HEK293 (cell line): Measurements from ENCODE around the gene PPIL6.

Experiments
- CTCF ChIA-PET: fragments of 350-600 bp; formaldehyde crosslinking; extraction: SDS; loops from one replicate; lab custom pipeline; 2021; ENCODE audit warnings: antibody characterized with exemption; lab: Yijun Ruan, JAX
- POLR2A ChIA-PET: fragments of 300-600 bp; formaldehyde crosslinking; extraction: SDS; loops from one replicate; lab custom pipeline; 2020; ENCODE audit warnings: antibody characterized with exemption, inconsistent platforms; lab: Yijun Ruan, JAX
- H3K27ac ChIP-seq: fragments of 200-500 bp; sonication (Bioruptor generic); 2 replicates; pipeline ENCODE4 v1.5.1; 2014; ENCODE audit warnings: low read depth, low read length, control low read depth, inconsistent platforms; ENCODE audit errors: extremely low read depth
- H3K36me3 ChIP-seq, 2 experiments: fragments of 200-500 bp in 1 of 2; sonication (Bioruptor generic) in 1 of 2; 1 replicate in 1 of 2; 2 replicates in 1 of 2; pipeline ENCODE4 v1.5.1; 2014 to 2017; ENCODE audit warnings: inconsistent platforms in 2 of 2, low read length in 2 of 2; ENCODE audit not compliant: control insufficient read depth in 2 of 2, insufficient read depth in 1 of 2
- H3K4me1 ChIP-seq: fragments of 200-500 bp; sonication (Bioruptor generic); 2 replicates; pipeline ENCODE4 v1.5.1; 2014; ENCODE audit warnings: mild to moderate bottlenecking, low read length, inconsistent platforms; ENCODE audit not compliant: control insufficient read depth, insufficient read depth
- H3K4me3 ChIP-seq: 2 replicates; pipeline ENCODE4 v1.5.1; 2011; ENCODE audit warnings: low read depth, mild to moderate bottlenecking, control low read depth, low read length, moderate library complexity
- H3K9me3 ChIP-seq: fragments of 200-500 bp; sonication (Bioruptor generic); 2 replicates; pipeline ENCODE4 v1.5.1; 2014; ENCODE audit warnings: low read depth, low read length, inconsistent platforms; ENCODE audit not compliant: control insufficient read depth, insufficient read depth
- GLI4 ChIP-seq: fragments of 450-650 bp; formaldehyde crosslinking; IDR thresholded peaks from 2 replicates; pipeline ENCODE4 v1.5.1; 2016; ENCODE audit warnings: missing biosample characterization, missing genetic modification characterization
- KLF9 ChIP-seq: fragments of 450-650 bp; formaldehyde crosslinking; IDR thresholded peaks from 2 replicates; pipeline ENCODE4 v1.5.1; 2016; ENCODE audit warnings: missing biosample characterization, missing genetic modification characterization, low read depth
- PRDM10 ChIP-seq: fragments of 450-650 bp; formaldehyde crosslinking; IDR thresholded peaks from 2 replicates; pipeline ENCODE4 v1.5.1; 2016; ENCODE audit warnings: missing biosample characterization, missing genetic modification characterization
- REPIN1 ChIP-seq: fragments of 450-650 bp; formaldehyde crosslinking; IDR thresholded peaks from 2 replicates; pipeline ENCODE4 v1.5.1; 2017; ENCODE audit warnings: missing biosample characterization, missing genetic modification characterization, low read depth
- SCRT2 ChIP-seq: fragments of 450-650 bp; formaldehyde crosslinking; IDR thresholded peaks from 2 replicates; pipeline ENCODE4 v1.5.1; 2016; ENCODE audit warnings: missing biosample characterization, missing genetic modification characterization
- ZBTB1 ChIP-seq: fragments of 450-650 bp; formaldehyde crosslinking; IDR thresholded peaks from 2 replicates; pipeline ENCODE4 v1.5.1; 2016; ENCODE audit warnings: missing biosample characterization, missing genetic modification characterization
- ZBTB26 ChIP-seq: fragments of 450-650 bp; formaldehyde crosslinking; optimal IDR thresholded peaks from 2 replicates; pipeline ENCODE3; 2016; ENCODE audit warnings: missing biosample characterization, mild to moderate bottlenecking, missing genetic modification characterization
- ZBTB8A ChIP-seq: fragments of 450-650 bp; formaldehyde crosslinking; IDR thresholded peaks from 2 replicates; pipeline ENCODE4 v1.5.1; 2016; ENCODE audit warnings: missing biosample characterization, missing genetic modification characterization
- ZNF133 ChIP-seq: fragments of 450-650 bp; formaldehyde crosslinking; IDR thresholded peaks from 2 replicates; pipeline ENCODE4 v1.5.1; 2016; ENCODE audit warnings: missing biosample characterization, missing genetic modification characterization
- ZNF138 ChIP-seq: fragments of 450-650 bp; formaldehyde crosslinking; IDR thresholded peaks from 2 replicates; pipeline ENCODE4 v1.5.1; 2016; ENCODE audit warnings: missing biosample characterization, missing genetic modification characterization, borderline replicate concordance
- ZNF18 ChIP-seq: fragments of 450-650 bp; formaldehyde crosslinking; IDR thresholded peaks from 2 replicates; pipeline ENCODE4 v1.5.1; 2016; ENCODE audit warnings: missing biosample characterization, missing genetic modification characterization
- ZNF184 ChIP-seq: fragments of 450-650 bp; IDR thresholded peaks from 2 replicates; pipeline ENCODE4 v1.5.1; 2018; ENCODE audit warnings: missing biosample characterization, mild to moderate bottlenecking, missing genetic modification characterization
- ZNF23 ChIP-seq: fragments of 450-650 bp; formaldehyde crosslinking; IDR thresholded peaks from 2 replicates; pipeline ENCODE4 v1.5.1; 2016; ENCODE audit warnings: missing biosample characterization, missing genetic modification characterization, borderline replicate concordance
- ZNF280D ChIP-seq: fragments of 450-650 bp; formaldehyde crosslinking; IDR thresholded peaks from 2 replicates; pipeline ENCODE4 v1.5.1; 2016; ENCODE audit warnings: missing biosample characterization, missing genetic modification characterization
- ZNF302 ChIP-seq: fragments of 450-650 bp; formaldehyde crosslinking; IDR thresholded peaks from 2 replicates; pipeline ENCODE4 v1.5.1; 2016; ENCODE audit warnings: missing biosample characterization, missing genetic modification characterization, low read depth
- ZNF37A ChIP-seq: fragments of 450-650 bp; IDR thresholded peaks from 2 replicates; pipeline ENCODE4 v1.5.1; 2018; ENCODE audit warnings: missing biosample characterization, missing genetic modification characterization
- ZNF513 ChIP-seq: fragments of 450-650 bp; IDR thresholded peaks from 2 replicates; pipeline ENCODE4 v1.5.1; 2018; ENCODE audit warnings: missing biosample characterization, missing genetic modification characterization
- ZNF549 ChIP-seq: fragments of 450-650 bp; IDR thresholded peaks from 2 replicates; pipeline ENCODE4 v1.5.1; 2018; ENCODE audit warnings: missing biosample characterization, missing genetic modification characterization, mild to moderate bottlenecking, inconsistent platforms, moderate library complexity
- ZNF626 ChIP-seq: fragments of 450-650 bp; sonication (Bioruptor Pico); formaldehyde crosslinking; IDR thresholded peaks from 2 replicates; pipeline ENCODE4 v1.5.1; 2018; ENCODE audit warnings: missing biosample characterization, missing genetic modification characterization, inconsistent platforms
- ZNF629 ChIP-seq: fragments of 450-650 bp; formaldehyde crosslinking; IDR thresholded peaks from 2 replicates; pipeline ENCODE4 v1.5.1; 2017; ENCODE audit warnings: missing biosample characterization, missing genetic modification characterization
- ZNF776 ChIP-seq: fragments of 450-650 bp; formaldehyde crosslinking; IDR thresholded peaks from 2 replicates; pipeline ENCODE4 v1.5.0; 2017; ENCODE audit warnings: missing biosample characterization, missing genetic modification characterization, borderline replicate concordance
- ZNF785 ChIP-seq: fragments of 450-650 bp; formaldehyde crosslinking; IDR thresholded peaks from 2 replicates; pipeline ENCODE4 v1.5.1; 2016; ENCODE audit warnings: missing biosample characterization, missing genetic modification characterization

Gene PPIL6

GRCh38 chr6:109488001-109488400 is 47.6 kb upstream of the PPIL6 start:
- no peak for TF ChIP-seq ZNF138 (tag by site-specific recombination)
- no peak for TF ChIP-seq ZNF280D
- no peak for TF ChIP-seq ZNF776 (tag by site-specific recombination)
- TF ChIP-seq KLF9 = no peak
- TF ChIP-seq, all 188 proteins: peak for 0
- CTCF ChIA-PET = interaction anchor here (0.7 kb wide), 1 partner anchor 206 kb away, joined by 6 read pairs; no protein-coding TSS in a partner anchor
- Histone ChIP-seq H3K27ac (no peak overlapping the region), H3K4me3 (no peak overlapping the region), H3K4me1 (peaks cover 7% of the 10 kb centered on the region; the same call in 1 of the 2 replicates), H3K36me3 (no peaks in the 10 kb centered on the region), H3K9me3 (no peaks in the 10 kb centered on the region)
- POLR2A ChIA-PET = interaction anchor here (0.7 kb wide), 1 partner anchor 199 kb away, joined by 4 read pairs; no protein-coding TSS in a partner anchor

GRCh38 chr6:109486068-109486467 is 45.6 kb upstream of the PPIL6 start:
- Histone ChIP-seq H3K4me3 (no peak overlapping the region), H3K4me1 (no peaks in the 10 kb centered on the region; the same call in 1 of the 2 replicates), H3K9me3 (no peaks in the 10 kb centered on the region), H3K36me3 (peaks cover 0 to 9% of the 10 kb centered on the region in 2 experiments; a peak in 1 of 3 replicates), H3K27ac (no peak overlapping the region)
- CTCF ChIA-PET = interaction anchor here (1.0 kb wide), 1 partner anchor 40 kb away, joined by 3 read pairs; no protein-coding TSS in a partner anchor
- POLR2A ChIA-PET = no interaction called here
- TF ChIP-seq ZNF23 (tag by site-specific recombination) (no peak), ZNF302 (no peak), ZNF184 (tag by site-specific recombination) (0 out of 2 replicates have a peak, but pooled peaks have one; percentile 33), ZNF626 (no peak), ZNF785 (tag by site-specific recombination) (no peak), ZNF133 (tag by site-specific recombination) (no peak), ZBTB1 (tag by site-specific recombination) (no peak), SCRT2 (no peak), ZNF37A (no peak), ZNF549 (no peak), REPIN1 (tag by site-specific recombination) (no peak), ZNF513 (tag by site-specific recombination) (no peak), ZNF18 (tag by site-specific recombination) (no peak), GLI4 (no peak), ZBTB8A (tag by site-specific recombination) (no peak), ZNF629 (0 out of 2 replicates have a peak, but pooled peaks have one; percentile 15), ZBTB26 (tag by site-specific recombination) (no peak), PRDM10 (tag by site-specific recombination) (peak; percentile 85)
